AG04449 (cell line): Measurements from ENCODE around the gene SETD1B.

Experiments used
- CTCF ChIA-PET: fragments of 350-600 bp; formaldehyde crosslinking; extraction: SDS; loops from one replicate; lab custom pipeline; 2021; ENCODE audit warnings: antibody characterized with exemption; lab: Yijun Ruan, JAX
- POLR2A ChIA-PET: fragments of 400-600, 350-600 bp; formaldehyde crosslinking; extraction: SDS; loops from one replicate; lab custom pipeline; 2020; ENCODE audit warnings: antibody characterized with exemption, inconsistent platforms; lab: Yijun Ruan, JAX
- DNase-seq: peaks from one replicate; pipeline ENCODE4 v3.0.0-alpha.2; 2010; ENCODE audit warnings: low read depth, low spot score
- H3K4me3 ChIP-seq: 2 replicates; pipeline ENCODE4 v1.5.1; 2011; ENCODE audit warnings: low read depth, mild to moderate bottlenecking, control low read depth, low read length
- TF ChIP-seq, protein P1 (sequence below): IDR thresholded peaks from one replicate; pipeline ENCODE4 v1.5.1; 2011; ENCODE audit warnings: mild to moderate bottlenecking, moderate library complexity, low read length, control low read depth, inconsistent platforms; ENCODE audit not compliant: insufficient read depth; ENCODE audit errors: missing control alignments

The SETD1B gene

DNA sequence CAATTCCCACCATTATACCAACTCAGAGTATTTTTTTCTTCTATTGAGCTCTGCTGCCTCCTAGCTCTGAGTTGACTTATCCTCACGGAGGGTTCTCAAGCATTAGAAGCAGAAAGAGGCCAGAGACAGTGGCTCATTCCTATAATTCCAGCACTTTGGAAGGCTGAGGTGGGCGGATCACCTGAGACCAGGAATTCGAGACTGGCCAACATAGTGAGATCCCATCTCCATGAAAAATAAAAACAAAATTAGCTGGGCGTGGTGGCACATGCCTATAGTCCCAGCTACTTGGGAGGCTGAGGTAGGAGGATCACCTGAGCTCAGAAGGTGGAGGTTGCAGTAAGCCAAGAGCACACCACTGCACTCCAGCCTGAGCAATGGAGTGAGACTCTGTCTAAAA, 33.9 kb downstream of the SETD1B start:
- ChIA-PET CTCF (interaction anchor here (0.8 to 6.7 kb wide), 14 partner anchors 10 to 329 kb away, joined by 3 to 67 read pairs (median 8); partner anchors contain the start of genes PSMD9 and RHOF), POLR2A (interaction anchor here (0.9 kb wide), 1 partner anchor 50 kb away, joined by 3 read pairs; no protein-coding TSS in a partner anchor)
- no peak for DNase-seq
- no peak overlapping the region for H3K4me3 ChIP-seq
- TF ChIP-seq, protein P1, sequence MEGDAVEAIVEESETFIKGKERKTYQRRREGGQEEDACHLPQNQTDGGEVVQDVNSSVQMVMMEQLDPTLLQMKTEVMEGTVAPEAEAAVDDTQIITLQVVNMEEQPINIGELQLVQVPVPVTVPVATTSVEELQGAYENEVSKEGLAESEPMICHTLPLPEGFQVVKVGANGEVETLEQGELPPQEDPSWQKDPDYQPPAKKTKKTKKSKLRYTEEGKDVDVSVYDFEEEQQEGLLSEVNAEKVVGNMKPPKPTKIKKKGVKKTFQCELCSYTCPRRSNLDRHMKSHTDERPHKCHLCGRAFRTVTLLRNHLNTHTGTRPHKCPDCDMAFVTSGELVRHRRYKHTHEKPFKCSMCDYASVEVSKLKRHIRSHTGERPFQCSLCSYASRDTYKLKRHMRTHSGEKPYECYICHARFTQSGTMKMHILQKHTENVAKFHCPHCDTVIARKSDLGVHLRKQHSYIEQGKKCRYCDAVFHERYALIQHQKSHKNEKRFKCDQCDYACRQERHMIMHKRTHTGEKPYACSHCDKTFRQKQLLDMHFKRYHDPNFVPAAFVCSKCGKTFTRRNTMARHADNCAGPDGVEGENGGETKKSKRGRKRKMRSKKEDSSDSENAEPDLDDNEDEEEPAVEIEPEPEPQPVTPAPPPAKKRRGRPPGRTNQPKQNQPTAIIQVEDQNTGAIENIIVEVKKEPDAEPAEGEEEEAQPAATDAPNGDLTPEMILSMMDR, result no peak

DNA sequence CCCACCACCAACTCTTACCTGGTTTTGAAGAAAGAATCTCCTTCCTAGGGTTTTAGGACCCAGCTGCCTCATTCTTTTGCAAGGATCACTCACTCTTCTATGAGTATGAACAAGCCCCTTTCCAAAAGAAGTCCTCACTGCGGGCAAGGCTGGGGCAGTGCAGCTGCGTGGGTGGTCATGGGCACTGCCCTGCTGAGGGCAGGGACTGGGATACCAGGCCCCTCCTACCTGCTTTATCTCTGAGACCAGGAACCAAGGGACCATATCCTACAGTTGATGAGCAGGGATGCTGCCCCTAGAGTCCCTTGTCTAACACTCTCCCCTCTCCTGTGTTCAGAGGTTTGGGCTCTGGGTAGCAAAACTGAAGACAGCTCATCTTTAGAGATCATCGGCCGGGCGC, 34.3 kb downstream of the SETD1B start:
- ChIA-PET POLR2A (interaction anchor here (1.2 kb wide), 1 partner anchor 51 kb away, joined by 3 read pairs; the partner anchor contains the start of gene PSMD9), CTCF (interaction anchor here (0.8 to 6.7 kb wide), 13 partner anchors 9 to 142 kb away, joined by 3 to 67 read pairs (median 10); partner anchors contain the start of genes PSMD9 and RHOF)
- DNase-seq, result no peak
- no peak overlapping the region for H3K4me3 ChIP-seq
- TF ChIP-seq, protein P1, result no peak

DNA sequence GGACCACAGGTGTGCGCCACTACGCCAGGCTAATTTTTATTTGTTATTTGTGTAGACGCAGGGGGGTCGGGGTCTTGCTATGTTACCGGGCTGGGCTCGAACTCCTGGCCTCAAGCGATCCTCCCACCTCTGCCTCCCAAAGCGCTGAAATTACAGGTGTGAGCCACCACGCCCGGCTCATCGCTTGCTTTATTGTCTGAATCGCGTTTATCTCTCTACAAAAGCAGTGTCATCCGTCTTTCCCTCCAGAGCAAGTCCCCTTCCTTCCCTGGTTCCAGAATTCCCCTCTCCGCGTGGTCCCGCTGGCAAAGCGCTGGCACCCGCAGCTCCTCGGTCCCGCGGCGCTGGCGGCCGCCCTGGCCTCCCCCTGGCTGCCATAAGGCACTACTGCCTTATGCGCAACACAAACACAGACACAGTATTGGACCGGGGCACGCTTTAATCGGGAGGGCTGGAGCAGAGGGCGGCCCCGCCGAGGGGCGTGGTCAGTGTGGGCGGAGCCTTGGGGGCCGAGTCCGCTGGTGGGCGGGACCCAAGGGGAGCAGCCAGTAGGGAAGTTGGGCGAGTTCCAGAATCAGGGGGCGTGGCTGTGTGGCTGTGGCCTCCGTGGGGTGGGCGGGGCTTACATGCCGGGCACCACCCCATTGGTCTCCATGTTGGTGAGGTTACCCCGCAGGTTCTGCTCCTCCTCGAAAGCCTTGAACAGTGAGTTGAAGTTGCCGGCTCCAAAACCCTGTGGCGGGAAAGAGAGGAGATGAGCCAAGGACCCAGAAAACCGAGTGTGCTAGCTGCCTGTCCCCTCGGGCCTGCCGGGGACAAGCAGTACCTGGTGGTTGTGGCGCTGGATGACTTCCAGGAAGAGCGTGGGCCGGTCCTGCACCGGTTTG, 35.5 kb downstream of the SETD1B start:
- POLR2A ChIA-PET, result interaction anchor here (0.8 to 1.2 kb wide), 2 partner anchors 49 to 212 kb away, joined by 3 read pairs; partner anchors contain the start of gene PSMD9
- CTCF ChIA-PET, result interaction anchor here (0.7 to 6.7 kb wide), 9 partner anchors 13 to 63 kb away, joined by 3 to 67 read pairs (median 16); partner anchors contain the start of genes PSMD9 and RHOF
- TF ChIP-seq, protein P1, result peak; percentile 54
- H3K4me3 ChIP-seq, result peak overlapping the region; percentile 73
- DNase-seq, result peak; percentile 65

DNA sequence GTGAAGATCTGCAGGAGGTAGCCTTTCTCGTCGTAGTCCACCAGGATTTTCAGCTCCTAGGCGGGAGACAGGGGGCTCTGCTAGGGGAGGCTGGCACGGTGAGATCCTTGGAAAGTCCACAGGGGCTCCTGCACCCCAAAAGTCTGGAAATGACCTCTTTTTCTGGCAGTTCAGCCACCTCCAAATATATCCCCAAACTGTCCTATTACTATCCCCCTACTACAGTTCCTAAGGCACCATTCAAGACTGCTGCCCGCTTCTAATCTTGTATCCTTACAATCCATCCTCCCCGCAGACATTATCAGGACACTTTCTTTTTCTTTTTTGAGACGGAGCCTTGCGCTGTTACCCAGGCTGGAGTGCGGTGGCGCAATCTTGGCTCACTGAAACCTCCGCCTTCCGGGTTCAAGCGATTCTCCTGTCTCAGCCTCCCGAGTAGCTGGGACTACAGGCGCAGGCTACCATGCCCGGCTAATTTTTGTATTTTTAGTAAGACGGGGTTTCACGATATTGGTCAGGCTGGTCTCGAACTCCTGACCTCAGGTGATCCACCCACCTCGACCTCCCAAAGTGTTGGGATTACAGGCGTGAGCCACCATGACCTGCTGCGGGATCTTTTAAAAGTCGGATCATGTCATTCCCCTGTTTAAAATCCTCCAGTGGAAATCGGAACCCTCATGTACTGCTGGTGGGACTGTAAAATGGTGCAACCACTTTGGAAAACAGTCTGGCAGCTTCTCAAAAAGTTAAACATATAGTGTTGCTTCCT, 36.4 kb downstream of the SETD1B start:
- ChIA-PET CTCF (interaction anchor here (2.0 to 6.7 kb wide), 4 partner anchors 21 to 45 kb away, joined by 5 to 67 read pairs (median 26); partner anchors contain the start of gene RHOF), POLR2A (no interaction called here)
- TF ChIP-seq, protein P1, result no peak
- H3K4me3 ChIP-seq, result peak overlapping the region; percentile 73
- no peak for DNase-seq

DNA sequence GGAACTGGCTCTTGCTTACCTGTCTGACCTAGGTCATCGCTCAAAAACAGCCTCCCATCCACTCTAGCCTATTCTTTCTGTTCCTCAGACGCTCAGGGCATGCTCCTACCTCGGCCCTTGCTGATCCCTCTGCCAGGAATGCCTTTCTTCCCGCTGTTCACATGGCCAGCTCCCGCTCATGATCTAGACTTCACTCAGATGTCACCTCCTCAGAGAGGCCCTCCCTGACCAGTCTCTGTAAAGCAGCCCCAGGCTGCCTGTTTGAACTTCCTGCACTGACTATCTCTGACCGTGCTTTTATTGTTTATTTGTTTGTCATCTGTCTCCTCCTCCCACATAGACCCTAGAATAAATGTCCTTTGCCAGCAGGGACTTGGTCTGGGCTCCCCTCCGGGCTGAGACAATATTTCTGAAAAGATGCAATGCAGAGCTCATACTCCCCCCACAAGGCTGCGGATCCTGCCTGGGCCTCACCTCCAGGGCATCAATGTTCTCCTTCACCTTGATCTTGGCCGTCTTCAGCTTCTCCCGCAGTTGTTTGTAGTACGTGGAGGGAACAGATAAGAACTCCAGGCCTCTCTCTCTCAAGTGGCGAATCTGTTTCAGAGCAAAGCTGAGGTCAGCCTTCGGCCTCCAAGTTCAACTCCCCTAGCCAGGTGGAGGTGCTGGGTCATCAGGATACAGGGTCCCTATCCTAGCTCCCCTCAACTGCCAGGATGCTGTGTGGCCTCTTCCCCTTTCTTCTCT, 39.6 kb downstream of the SETD1B start:
- ChIA-PET CTCF (interaction anchor here (0.6 to 3.0 kb wide), 6 partner anchors 10 to 220 kb away, joined by 3 to 18 read pairs (median 4); partner anchors contain the start of gene RHOF), POLR2A (no interaction called here)

More for the DNA sequence above, 39.6 kb downstream of the SETD1B start:
- no peak for DNase-seq
- TF ChIP-seq, protein P1, result no peak
- no peak overlapping the region for H3K4me3 ChIP-seq
